H1 (cell line): ENCODE results near the gene TRNP1. TPM values are rescaled to one million over a fixed set of nuclear protein-coding genes. Genes with fewer than 3 reads are reported as not detected.

Experiments
- CBX5 ChIP-seq: fragments of 300-800, 300-1000 bp; sonication (generic); IDR thresholded peaks from 2 replicates; pipeline ENCODE4 v1.7.1; 2016; ENCODE audit warnings: antibody characterized with exemption, low read length, low read depth
- GABPA ChIP-seq: IDR thresholded peaks from 2 replicates; pipeline ENCODE4 v1.6.1; 2011; ENCODE audit warnings: mild to moderate bottlenecking, low read length, moderate library complexity, borderline replicate concordance; ENCODE audit not compliant: insufficient read depth
- KDM4A ChIP-seq: IDR thresholded peaks from one replicate; pipeline ENCODE4 v1.7.1; 2012; ENCODE audit warnings: low read depth, mild to moderate bottlenecking, moderate library complexity, low read length, inconsistent platforms; ENCODE audit not compliant: severe bottlenecking
- KDM5A ChIP-seq: fragments of 200-600 bp; IDR thresholded peaks from 2 replicates; pipeline ENCODE4 v1.7.1; 2012; ENCODE audit warnings: mild to moderate bottlenecking, low read length, inconsistent platforms, mixed read lengths
- TCF12 ChIP-seq: IDR thresholded peaks from 2 replicates; pipeline ENCODE4 v1.6.1; 2011; ENCODE audit warnings: low read depth, mild to moderate bottlenecking, low read length
- polyA plus RNA-seq, 7 experiments: library from polyadenylated mRNA; depleted of rRNA in 3 of 7; stranded (reverse) in 5 of 7; unstranded in 2 of 7; fragments of >200 nt in 5 of 7; fragments of 200-250 nt in 2 of 7; gene quantifications; 1 replicate in 5 of 7; 2 replicates in 1 of 7; 4 replicates in 1 of 7; pipeline versions ENCODE4 v1.2.1 to v1.2.3, GENCODE V29; 2011 to 2013; ENCODE audit warnings: missing spikeins in 2 of 7, mixed read lengths in 2 of 7
- total RNA-seq: library from RNA; stranded (reverse); fragmentation: NEBNext Ultra II Directional; extraction: Animal tissue kit (Norgen Biotek cat#: 25700); gene quantifications from 2 replicates; pipeline ENCODE4 v1.2.1, GENCODE V29; 2021

Gene TRNP1
- total and polyA plus RNA-seq, 2 of the 8 experiments (the other 6 are each of a cell fraction or from before 2014, with no cell fraction given) = 51.7 to 102 TPM

GRCh38 chr1:26945728-26946127 lies 47.8 kb upstream of the TRNP1 start (continued):
- TF ChIP-seq KDM5A (no peak), GABPA (no peak), CBX5 (no peak), KDM4A (no peak), TCF12 (no peak)
